Astrocyte of the spinal cord (primary cell): ENCODE results near the gene UBE2H.
A peak's percentile ranks its signal among the peaks of the same experiment; 100 is the strongest.
"Not testable (repeated sequence)": the region's sequence is repeated elsewhere in the genome, so short reads cannot be mapped to it uniquely, and the experiment has no call there.

Experiments
- DNase-seq: peaks from one replicate; pipeline ENCODE4 v3.0.0; 2011; ENCODE audit warnings: low read depth, low spot score
- H3K4me3 ChIP-seq: 2 replicates; pipeline ENCODE4 v1.5.1; 2011; ENCODE audit warnings: low read depth, mild to moderate bottlenecking, low read length, moderate library complexity
- in situ Hi-C: cut with HindIII; loops from 2 replicates; pipeline ENCODE4 v1.10.0; 2017; ENCODE audit warnings: low sequenced_read_pairs
- TF ChIP-seq, protein P1 (sequence below): IDR thresholded peaks from 2 replicates; pipeline ENCODE4 v1.5.1; 2012; ENCODE audit warnings: low read depth, mild to moderate bottlenecking, low read length, inconsistent platforms

Gene UBE2H

GRCh38 chr7:129870668-129871067, 82.1 kb downstream of the UBE2H start:
- TF ChIP-seq, protein P1, sequence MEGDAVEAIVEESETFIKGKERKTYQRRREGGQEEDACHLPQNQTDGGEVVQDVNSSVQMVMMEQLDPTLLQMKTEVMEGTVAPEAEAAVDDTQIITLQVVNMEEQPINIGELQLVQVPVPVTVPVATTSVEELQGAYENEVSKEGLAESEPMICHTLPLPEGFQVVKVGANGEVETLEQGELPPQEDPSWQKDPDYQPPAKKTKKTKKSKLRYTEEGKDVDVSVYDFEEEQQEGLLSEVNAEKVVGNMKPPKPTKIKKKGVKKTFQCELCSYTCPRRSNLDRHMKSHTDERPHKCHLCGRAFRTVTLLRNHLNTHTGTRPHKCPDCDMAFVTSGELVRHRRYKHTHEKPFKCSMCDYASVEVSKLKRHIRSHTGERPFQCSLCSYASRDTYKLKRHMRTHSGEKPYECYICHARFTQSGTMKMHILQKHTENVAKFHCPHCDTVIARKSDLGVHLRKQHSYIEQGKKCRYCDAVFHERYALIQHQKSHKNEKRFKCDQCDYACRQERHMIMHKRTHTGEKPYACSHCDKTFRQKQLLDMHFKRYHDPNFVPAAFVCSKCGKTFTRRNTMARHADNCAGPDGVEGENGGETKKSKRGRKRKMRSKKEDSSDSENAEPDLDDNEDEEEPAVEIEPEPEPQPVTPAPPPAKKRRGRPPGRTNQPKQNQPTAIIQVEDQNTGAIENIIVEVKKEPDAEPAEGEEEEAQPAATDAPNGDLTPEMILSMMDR = no peak
- in situ Hi-C loops = no loop called here
- no peak for DNase-seq
- H3K4me3 ChIP-seq = no peak overlapping the region

DNA sequence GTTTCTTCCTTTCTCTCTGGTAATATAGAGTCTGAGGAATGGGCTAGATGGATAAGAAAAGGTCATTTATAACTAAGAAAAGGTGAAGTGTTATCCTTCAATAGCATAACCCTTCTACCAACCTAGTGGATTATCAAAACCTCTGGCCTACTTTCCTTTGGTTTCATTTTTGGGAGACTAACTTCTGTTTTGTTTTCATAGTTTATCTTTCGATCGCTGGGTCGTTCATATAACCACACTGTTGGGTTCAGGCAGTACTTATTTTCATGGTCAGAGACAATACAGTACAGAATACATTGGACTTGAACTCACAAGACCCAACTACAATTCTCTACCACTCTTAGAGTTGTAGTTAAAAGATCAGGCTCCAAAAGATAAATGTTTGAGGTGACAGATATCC, 86.5 kb downstream of the UBE2H start:
- no peak overlapping the region for H3K4me3 ChIP-seq
- TF ChIP-seq, protein P1 = no peak
- in situ Hi-C loops = no loop called here
- DNase-seq = no peak

- TF ChIP-seq, protein P1 = no peak
- no peak overlapping the region for H3K4me3 ChIP-seq
- no peak for DNase-seq
- in situ Hi-C loops = no loop called here
Measured at GRCh38 chr7:129865925-129866201, 86.9 kb downstream of the UBE2H start.

- peak; percentile 65 for DNase-seq
- no peak overlapping the region for H3K4me3 ChIP-seq
- in situ Hi-C loops = no loop called here
- TF ChIP-seq, protein P1 = no peak
Measured at GRCh38 chr7:129865093-129865924, 87.5 kb downstream of the UBE2H start.

- in situ Hi-C loops, H3K4me3 ChIP-seq, DNase-seq: not testable (repeated sequence)
Measured at GRCh38 chr7:129864676-129865075, 88.1 kb downstream of the UBE2H start.

GRCh38 chr7:129864042-129864441, 88.7 kb downstream of the UBE2H start:
- in situ Hi-C loops = no loop called here
- DNase-seq = peak; percentile 28
- TF ChIP-seq, protein P1 = no peak
- no peak overlapping the region for H3K4me3 ChIP-seq

DNA sequence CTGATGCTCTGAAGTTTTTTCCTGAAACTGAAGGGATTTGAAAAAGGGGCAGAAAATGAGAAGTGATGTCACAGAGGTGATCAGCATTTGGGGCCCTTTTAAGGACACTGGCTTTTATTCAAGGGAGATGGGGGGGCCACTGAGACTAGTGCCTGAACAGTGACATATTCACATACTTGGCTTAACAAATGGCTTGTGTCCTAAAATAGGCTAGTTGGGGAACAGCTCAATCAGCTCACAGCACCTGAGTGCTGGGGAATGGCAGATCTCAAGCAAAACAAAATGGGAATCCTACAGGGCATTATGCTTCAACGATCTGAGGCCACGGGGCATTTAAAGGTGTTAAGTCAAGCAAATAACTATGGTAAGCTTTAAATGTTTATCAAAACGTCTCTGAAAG, 90.1 kb downstream of the UBE2H start:
- no peak for DNase-seq
- H3K4me3 ChIP-seq = no peak overlapping the region
- TF ChIP-seq, protein P1 = no peak
- in situ Hi-C loops = no loop called here

GRCh38 chr7:129860784-129861183, 92.0 kb downstream of the UBE2H start:
- in situ Hi-C loops = not testable (repeated sequence)

More at GRCh38 chr7:129860784-129861183, 92.0 kb downstream of the UBE2H start:
- not testable (repeated sequence) for DNase-seq, H3K4me3 ChIP-seq
